NK-92 treated with Interleukin-12 subunit alpha and Interleukin-12 subunit beta, amount 100 ng/mL, for 24 hours (cell line): ENCODE results near the gene SH3TC1.

Experiments used
- DNase-seq: peaks from one replicate; lab custom pipeline; 2025; lab: John Stamatoyannopoulos, UW

The SH3TC1 gene

DNA sequence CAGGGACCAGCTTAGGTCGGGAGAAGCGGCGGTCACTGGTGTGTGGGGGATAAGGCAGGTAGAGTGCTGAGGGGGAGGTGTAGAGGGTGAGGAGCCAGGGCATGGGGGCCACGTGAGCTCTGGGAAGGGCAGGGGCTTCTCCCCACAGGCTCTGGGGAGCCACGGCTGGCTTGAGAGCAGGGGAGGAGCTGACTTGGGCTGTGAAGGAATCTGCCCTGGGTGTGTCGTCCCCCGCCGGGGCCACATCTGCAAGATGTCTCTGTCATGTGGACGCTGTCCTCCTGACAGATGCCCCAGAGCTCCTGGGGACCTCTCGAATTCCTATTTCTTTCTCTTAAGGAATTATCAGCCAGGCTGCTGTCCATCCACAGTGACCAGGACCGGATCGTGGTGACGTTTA lies 15.0 kb downstream of the SH3TC1 start:
- no peak for DNase-seq

DNA sequence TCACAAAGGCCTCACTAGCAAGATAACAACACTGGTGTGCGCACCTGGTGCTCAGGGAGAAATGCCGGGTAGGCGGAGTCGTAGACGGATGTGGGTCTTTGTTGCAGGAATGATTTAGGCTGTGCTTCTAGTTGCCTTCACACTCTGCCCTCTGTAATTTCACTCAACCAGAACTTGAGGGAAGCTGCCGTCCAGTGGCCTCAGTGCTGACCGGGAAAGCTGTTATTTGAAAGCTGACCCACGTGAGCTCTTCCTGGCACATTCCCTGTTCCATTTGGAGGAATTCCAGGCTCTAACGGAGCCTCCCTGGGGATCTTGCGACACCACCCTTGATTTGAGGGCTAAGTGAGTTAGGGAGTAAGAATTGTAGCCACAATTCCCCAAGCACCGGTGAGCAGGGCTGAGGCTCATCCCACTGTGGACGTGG lies 15.9 kb downstream of the SH3TC1 start:
- no peak for DNase-seq

DNA sequence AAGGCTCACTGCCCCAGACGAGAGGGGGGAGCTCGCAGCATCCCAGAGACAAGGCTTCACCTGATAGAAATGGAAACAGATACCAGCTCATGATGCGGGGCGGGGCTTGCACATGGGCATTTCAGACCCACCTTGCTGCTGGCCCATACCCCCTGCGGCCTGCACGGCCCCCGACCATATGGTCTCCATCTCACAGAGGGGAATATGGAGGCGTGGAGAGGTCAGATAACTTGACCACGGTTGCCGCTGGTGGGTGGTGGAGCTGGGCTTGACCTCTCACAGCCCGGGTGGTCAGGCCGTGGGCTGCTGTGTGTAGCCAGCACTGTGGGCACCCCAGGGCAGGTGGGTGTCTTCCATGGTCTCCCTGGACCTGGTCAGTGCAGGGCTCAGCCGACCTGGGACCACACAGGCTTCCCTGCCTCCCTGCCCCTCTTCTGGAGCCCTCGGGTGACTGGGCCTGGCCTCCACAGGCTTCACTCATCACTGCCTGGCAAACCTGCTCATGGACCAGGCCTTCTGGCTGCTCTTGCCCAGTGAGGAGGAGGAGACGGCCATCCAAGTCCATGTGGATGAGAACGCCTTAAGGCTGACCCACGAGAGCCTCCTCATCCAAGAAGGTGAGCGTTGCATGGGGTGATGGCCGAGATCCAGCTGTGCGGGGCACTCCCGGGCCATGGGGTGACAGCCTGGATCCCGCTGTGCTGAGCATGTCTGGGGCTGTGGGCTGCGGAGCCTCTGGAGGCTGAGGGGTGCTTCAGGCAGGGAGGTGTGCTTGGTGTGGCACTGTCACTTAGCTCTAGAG lies 16.8 kb downstream of the SH3TC1 start:
- no peak for DNase-seq

DNA sequence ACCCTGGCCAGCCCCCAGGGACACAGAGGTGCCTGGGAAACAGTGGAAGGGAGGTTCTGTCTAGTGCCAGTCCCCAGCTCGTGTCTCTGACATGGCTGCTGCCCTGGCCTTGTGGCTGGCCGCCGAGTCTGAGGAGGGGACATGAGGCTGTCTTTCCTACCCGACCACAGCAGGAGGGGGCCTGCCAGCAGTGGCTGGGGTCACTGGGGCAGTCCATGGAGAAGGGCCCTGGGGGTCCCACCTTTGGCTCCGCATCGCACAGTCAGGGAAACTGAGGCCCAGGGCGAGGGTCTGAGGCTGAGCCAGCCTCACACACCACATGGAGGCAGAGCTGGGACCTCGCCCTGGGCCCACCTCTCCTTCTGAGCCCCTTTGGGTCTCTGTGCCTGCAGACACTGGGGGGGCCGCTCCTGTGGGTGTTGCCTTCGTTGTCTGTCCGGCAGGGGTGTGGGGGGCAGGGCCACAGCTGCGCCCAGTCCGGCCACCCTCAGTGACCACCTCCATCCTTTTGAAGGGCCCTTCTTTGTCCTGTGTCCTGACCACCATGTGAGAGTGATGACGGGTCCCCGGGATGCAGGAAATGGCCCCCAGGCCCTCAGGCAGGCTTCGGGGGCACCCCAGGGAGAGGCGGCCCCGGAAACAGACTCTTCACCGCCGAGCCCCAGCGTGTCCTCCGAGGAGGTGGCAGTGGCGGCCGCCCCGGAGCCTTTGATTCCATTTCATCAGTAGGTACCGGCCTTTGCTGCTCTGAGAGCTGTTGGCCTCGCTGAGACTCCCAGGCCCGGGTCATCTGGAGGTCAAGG lies 17.6 kb downstream of the SH3TC1 start:
- no peak for DNase-seq

DNA sequence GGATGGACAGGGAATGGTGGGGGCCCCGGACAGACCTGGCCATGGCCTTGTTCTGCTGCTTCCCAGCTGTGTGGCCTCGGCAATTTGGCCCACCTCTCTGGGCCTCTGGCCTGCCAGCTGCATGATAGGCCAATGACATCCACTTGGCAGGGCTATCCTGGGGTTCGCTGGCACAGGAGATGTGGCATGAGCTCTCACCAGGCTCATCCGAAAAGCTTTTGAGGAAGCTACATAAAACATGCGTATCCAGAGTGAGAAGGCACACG lies 18.1 kb downstream of the SH3TC1 start:
- no peak for DNase-seq

DNA sequence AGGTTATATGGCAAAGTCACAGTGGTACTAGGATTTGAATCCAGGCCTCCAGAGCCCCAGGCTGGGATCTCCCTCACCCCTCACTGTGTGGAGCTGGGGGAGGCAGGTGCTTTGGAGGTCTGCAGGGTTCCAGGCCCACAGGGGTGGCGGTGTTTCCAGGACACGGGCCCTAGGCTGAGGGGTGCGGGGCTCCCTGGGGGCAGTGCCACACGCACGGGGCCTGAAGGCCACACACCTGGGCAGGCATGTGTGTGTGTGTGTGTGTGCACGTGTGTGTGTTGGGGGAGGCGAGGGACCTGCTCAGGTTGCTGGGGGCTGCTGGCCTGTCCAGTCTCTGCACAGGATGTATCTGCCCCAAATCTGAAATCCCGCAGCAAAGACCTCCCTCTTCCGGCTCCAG lies 18.8 kb downstream of the SH3TC1 start:
- no peak for DNase-seq

DNA sequence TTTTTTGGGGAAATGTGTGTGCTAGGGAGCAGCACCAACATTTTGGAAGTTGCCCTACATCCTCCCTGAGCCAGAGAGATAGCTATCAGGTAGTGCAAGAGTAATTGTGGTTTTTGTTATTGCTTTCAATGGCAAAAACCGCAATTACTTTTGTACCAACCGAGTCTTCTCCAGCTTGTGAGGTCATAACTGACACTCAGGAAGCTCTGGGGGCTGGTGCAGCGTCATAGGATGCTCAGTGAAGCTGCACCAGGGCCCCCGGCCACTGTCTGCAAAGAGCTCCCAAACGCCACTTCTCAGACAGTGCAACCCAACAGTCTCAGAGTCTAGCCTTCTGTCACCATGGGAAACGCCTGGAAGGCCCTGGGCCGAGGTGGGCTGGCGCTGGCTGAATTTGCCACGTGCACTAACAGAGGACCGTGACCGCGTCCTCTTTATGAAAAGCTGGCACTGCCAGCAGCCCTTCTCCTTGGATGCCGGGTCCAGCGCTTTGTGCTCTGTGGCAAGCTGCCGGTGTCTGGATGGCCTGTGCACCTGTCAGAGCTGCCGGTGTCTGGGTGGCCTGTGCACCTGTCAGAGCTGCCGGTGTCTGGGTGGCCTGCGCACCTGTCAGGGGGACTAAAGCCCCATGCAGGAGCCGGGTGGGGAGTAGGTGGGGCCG lies 19.4 kb downstream of the SH3TC1 start:
- DNase-seq, result no peak

DNA sequence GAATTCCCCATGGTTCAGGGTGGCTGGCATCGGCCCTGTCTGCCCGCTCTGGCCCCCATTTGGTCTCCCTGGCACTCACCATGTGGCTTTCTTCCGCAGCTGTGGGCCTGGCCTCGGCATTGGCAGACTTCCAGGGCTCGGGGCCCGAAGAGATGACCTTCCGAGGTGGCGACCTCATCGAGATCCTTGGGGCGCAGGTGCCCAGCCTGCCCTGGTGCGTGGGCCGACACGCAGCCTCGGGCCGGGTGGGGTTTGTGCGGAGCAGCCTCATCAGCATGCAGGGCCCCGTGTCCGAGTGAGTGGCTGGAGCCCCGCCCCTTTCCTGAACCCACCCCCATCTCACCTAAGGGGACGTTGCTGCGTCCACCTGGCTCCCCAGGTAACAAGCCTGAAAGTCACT lies 20.1 kb downstream of the SH3TC1 start:
- no peak for DNase-seq

DNA sequence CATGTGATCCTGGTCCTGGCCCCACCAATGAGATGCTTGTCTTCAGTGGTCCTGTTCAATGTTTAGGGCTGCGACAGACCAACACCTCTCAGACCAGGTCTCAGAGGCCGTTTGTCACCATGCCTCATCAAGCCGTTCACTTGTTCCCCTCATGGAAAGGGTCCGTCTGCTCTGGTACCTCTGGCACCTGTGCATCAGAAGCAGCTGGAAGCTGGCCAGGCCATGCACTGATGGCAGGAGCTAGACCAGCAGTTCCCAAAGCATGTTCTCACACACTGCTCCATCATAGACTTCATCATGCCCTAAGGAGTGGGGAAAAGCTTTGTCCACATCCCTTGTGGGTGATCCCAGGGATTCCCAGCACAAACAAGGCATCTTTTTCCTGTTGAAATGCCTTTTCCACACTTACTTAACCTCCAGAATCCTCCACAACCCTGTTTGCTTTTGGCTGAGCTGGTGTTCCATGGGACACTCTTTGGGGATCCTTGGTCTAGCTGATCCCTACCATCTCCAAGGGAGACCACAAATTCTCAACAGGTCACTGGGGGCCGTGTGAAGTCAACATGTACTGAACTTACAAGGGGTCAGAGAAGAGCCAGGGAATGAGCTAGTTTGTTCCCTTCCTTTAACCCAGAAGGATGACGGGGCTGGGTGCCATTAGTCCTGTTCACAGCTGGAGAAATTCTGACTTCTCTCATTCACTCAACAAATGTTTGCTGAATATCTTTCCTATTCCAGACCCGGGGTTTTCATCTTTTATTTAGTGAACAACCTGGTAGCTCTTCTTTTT lies 21.8 kb downstream of the SH3TC1 start:
- no peak for DNase-seq

DNA sequence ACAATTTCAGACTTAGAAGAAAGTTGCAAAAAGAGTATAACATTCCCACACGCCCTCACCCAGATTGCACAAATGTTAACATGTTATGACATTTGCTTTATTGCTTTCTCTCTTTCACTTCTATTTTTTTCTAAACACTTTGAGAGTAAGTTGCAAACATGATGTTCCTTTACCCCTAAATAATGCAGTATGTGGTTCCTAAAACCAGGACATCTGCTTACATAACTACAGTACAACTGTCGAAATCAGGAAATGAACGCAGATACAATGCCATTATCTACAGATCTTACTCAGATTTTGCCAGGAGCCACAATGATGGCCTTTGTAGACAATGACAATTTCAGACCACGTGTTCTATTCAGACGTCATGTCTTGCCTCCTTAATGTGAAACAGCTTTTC lies 22.4 kb downstream of the SH3TC1 start:
- no peak for DNase-seq

DNA sequence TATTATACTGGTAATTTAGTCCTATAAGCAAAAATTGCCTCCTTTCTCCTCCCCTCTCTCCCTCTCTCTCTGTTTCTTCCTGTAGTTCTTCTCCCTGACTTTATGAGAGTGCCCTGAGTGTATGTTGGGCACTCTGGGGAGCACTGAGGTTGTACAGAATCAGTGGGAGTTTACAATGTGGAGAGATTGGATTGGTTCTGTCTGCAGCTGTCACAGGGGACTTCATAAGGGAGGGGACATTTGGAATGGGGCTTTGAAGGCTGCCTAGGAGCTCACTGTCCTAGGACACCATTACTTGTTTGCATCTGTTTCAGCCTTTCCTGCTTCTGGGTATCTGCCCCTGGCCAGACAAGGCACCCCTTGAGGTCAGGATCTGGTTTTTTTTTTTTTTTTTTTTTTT lies 22.9 kb downstream of the SH3TC1 start:
- DNase-seq, result no peak

DNA sequence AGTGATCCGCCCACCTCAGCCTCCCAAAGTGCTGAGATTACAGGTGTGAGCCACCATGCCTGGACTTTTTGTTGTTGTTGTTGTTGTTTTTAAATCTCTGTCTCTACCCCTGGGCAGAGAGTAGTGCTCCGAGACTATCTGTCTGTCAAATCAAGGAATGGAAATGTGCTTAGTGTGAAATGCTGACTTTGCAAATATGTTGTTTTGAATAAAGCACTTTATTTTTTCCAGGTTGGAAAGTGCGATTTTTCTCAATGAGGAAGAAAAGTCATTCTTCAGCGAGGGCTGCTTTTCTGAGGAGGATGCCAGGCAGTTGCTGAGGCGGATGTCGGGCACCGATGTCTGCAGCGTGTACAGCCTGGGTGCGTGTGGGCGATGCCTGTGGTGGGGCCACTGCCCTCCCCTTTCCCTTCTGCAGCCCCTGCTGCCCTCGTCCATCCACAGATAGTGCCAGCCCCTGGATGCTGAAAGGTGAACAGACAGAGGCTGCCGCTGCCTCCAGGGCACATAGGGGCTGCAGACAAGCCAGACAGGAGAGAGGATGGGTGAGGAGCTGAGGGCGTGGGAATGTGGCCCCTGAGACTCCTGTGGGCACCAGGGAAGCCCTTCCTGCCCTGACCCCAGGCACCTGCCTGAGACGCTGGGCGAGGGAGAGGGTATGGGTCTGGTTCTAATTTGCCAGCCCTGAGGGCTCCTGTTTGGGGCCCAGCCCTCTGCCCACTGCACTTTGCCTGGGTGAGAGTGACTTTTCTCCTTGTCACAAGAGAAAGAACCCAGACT lies 23.7 kb downstream of the SH3TC1 start:
- no peak for DNase-seq

DNA sequence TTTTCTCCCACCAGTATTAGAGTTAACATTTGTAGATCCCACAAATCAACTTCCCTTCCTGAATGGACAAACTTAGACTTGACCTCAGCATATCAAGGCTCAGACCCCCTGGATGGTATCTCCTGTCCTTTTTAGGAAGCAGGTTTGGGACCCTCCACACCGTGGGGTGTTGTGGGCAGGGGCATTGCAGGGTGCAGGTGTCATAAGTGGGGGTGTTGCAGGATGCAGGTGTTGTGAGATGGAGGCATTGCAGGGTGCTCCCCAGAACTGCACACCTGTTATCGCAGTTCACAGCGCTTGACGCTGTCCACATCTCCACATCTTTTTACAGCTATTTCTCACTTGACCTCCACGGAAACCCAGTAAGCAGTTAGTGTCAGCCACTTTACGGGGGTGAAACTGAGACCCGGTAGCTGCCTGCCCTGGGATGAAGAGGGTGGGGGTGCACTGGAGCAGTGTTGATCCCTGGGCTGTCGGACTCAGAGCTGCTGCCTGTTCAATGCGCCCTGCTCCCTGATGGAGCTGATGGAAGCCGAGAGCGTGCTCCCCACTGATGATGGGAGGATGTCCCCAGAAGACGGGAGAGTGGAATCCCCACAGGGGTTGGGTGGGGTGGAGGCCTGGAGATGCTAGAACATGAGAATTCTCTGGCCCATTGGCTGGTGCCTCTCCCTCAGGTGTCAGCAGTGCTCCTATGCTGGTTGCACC lies 25.3 kb downstream of the SH3TC1 start:
- DNase-seq, result no peak

DNA sequence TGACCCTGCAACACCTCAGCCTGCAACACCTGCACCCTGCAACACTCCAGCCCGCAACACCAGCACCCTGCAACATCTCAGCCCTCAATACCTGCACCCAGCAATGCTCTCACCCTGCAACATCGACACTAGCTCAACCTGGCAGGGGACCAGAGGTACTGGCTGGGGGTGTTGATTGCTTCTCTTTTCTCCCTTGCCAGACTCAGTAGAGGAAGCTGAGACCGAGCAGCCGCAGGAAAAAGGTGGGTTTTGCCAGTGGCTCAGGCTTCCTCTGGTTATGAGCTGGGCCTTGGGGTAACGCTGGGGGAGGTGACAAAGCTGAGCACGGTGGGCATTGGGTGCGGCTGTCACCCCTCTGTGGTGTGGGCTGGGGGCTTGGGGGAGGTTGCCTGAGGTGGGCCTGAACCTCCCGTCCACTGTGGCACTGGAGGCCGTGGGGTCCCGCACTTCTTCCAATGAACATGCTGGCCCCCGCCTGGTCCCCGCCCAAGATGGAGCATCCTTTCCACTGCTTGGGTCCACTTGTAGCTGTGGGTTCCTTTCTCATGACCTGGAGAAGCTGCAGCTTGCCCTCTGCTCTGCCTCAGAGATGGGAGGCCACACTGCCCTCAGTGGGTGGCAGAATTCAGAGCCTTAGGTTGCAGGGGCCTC lies 26.0 kb downstream of the SH3TC1 start:
- no peak for DNase-seq

DNA sequence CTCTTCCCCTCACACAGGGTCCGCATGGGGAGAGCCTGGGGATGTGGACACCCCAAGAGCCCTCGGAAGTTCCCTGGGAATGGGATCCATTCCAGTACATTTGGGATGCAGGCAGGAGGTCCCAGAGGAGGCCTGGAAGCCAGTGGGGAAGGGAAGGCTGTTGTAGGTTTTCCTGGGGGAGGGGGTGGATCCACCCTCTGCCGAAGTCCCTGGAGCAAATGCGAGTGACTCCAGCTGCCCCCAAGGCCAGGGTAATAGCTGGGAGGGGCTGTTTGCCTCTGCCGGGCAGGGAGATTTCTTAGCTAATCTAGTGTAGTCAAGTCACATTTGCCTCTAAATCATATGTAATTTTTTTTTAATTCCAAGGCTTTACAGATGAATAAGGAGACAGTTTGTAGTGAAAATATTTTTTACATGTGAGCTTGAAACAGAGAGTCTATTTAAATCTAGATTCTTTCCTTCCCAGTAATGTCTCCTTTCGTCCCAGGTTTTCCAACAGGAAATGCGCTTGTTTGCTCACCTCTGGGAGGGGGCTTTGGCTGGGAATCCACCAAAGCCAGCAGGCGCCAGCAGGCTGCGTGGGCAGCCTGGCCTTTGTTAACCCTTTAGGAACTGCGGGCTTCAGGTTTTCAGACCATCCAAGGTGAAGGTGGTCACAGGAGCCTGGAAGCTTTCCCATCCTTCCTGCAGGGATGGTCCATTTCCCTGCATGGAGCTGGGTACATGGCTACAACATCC lies 26.8 kb downstream of the SH3TC1 start:
- no peak for DNase-seq

DNA sequence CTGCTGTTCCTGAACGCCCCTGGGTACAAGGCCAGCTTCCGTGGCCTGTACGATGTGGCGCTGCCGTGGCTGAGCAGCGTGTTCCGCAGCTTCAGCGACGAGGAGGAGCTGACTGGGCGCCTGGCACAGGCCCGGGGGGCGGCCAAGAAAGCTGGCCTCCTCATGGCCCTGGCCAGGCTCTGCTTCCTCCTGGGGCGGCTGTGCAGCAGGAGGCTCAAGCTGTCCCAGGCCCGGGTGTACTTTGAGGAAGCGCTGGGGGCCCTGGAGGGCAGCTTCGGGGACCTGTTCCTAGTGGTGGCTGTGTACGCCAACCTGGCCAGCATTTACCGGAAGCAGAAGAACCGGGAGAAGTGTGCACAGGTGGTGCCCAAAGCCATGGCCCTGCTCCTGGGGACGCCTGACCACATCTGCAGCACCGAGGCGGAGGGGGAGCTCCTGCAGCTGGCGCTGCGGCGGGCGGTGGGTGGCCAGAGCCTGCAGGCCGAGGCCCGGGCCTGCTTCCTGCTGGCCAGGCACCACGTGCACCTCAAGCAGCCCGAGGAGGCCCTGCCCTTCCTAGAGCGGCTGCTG lies 28.2 kb downstream of the SH3TC1 start:
- no peak for DNase-seq

DNA sequence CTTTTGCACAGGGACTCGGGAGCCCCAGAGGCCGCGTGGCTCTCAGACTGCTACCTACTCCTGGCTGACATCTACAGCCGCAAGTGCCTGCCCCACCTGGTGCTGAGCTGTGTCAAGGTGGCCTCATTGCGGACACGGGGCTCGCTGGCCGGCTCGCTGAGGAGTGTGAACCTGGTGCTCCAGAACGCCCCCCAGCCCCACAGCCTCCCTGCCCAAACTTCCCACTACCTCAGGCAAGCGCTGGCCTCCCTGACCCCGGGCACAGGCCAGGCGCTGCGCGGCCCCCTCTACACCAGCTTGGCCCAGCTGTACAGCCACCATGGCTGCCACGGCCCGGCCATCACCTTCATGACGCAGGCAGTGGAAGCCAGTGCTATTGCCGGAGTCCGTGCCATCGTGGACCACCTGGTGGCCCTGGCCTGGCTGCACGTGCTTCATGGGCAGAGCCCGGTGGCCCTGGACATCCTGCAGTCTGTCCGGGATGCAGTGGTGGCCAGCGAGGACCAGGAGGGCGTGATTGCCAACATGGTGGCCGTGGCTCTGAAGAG lies 28.8 kb downstream of the SH3TC1 start:
- DNase-seq, result no peak

DNA sequence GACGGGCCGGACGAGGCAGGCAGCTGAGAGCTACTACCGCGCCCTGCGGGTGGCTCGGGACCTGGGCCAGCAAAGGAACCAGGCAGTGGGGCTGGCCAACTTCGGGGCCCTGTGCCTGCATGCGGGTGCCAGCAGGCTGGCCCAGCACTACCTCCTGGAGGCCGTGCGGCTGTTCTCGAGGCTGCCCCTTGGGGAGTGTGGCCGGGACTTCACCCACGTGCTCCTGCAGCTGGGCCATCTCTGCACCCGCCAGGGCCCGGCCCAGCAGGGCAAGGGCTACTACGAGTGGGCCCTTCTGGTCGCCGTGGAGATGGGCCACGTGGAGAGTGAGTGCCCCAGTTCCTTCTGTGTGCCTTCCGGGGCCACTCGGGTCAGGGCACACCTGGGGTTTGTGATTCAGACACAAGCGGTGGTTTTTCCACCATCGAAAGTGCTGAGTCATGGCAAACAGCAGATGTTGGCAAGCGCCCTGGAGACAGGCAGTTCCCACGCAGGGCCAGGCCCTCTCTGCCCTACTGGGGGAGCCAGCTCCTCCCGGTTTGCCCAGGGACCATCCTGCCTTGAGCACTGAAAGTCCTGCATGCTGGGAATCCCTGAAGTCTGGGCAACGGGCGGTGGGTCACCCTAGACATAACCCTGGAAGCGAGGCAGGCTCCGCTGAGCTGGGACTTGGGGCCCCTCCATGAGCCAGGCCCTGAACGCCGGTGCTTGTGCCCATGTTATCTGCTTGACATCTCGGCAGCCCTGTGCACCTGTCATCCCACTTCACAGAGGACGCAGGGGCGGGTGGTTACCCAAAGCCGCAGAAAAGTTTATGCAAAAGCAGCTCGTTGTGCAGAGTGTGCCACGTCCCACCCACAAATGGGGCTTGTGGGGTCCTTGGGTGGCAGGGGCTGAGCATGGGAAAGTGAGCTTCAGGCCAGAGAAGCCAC lies 29.5 kb downstream of the SH3TC1 start:
- DNase-seq, result no peak
